Kidney (tissue), 14 donors: ENCODE results near the gene DIDO1. TPM values are rescaled to one million over a fixed set of nuclear protein-coding genes. Genes with fewer than 3 reads are reported as not detected.

ENCODE experiments used
- DNase-seq, 5 donors: peaks; one replicate each; pipeline ENCODE4 v3.0.0-alpha.2; 2013 to 2020
- FAIRE-seq: peaks from 2 replicates; lab custom pipeline; 2012; peaks lifted over from hg19 to GRCh38; lab: Jason Lieb, UNC
- H3K27ac ChIP-seq, 2 donors: one replicate each; pipeline ENCODE4 v1.7.0; 2013; ENCODE audit warnings: low read depth in 2 of 2, low read length in 2 of 2, inconsistent platforms in 1 of 2
- H3K27me3 ChIP-seq: one replicate; pipeline ENCODE4 v1.7.1; 2013; ENCODE audit warnings: low read length, inconsistent platforms; ENCODE audit not compliant: control insufficient read depth, insufficient read depth
- H3K36me3 ChIP-seq, 3 donors: one replicate each; pipeline versions ENCODE4 v1.7.0 to v1.7.1; 2013; ENCODE audit warnings: low read length in 3 of 3, control low read depth in 1 of 3, inconsistent platforms in 1 of 3; ENCODE audit not compliant: insufficient read depth in 3 of 3, control insufficient read depth in 2 of 3
- H3K4me1 ChIP-seq, 3 donors: one replicate each; pipeline versions ENCODE4 v1.7.0 to v1.7.1; 2013; ENCODE audit warnings: low read length in 3 of 3, inconsistent platforms in 1 of 3, low read depth in 1 of 3; ENCODE audit not compliant: control insufficient read depth in 2 of 3, insufficient read depth in 2 of 3
- H3K4me3 ChIP-seq, 3 donors: one replicate each; pipeline versions ENCODE4 v1.7.0 to v1.8.1; 2013; ENCODE audit warnings: low read length in 3 of 3, control low read depth in 1 of 3, inconsistent platforms in 1 of 3
- H3K9ac ChIP-seq, 3 donors: one replicate each; pipeline versions ENCODE4 v1.7.0 to v1.7.1; 2013; ENCODE audit warnings: low read length in 3 of 3, control low read depth in 1 of 3, inconsistent platforms in 1 of 3
- H3K9me3 ChIP-seq, 3 donors: one replicate each; pipeline versions ENCODE4 v1.7.0 to v1.7.1; 2013; ENCODE audit warnings: low read length in 3 of 3, control low read depth in 1 of 3, inconsistent platforms in 1 of 3; ENCODE audit not compliant: control insufficient read depth in 2 of 3, insufficient read depth in 1 of 3
- CTCF ChIP-seq: IDR thresholded peaks from 3 replicates; pipeline ENCODE4 v1.5.1; 2012; ENCODE audit warnings: mild to moderate bottlenecking, moderate library complexity, borderline replicate concordance; ENCODE audit not compliant: insufficient read depth; ENCODE audit errors: extremely low read depth
- intact Hi-C: fragments of 100-400 bp; cut with DNase I; formaldehyde crosslinking; loops from one replicate; pipeline ENCODE4 v1.11.1; 2022
- polyA plus RNA-seq: library from polyadenylated mRNA; stranded (reverse); fragments of 350-450 nt; fragmentation: Illumina TruSeq; extraction: RNeasy Lipid Tissue Mini Kit (QIAGEN cat#74804); gene quantifications from one replicate; pipeline ENCODE4 v1.2.3, GENCODE V29; 2014; ENCODE audit warnings: low read depth, low replicate concordance; ENCODE audit not compliant: insufficient read depth
- total RNA-seq: library from RNA; stranded (reverse); fragmentation: NEBNext Ultra II Directional; extraction: Animal tissue kit (Norgen Biotek cat#: 25700); gene quantifications from one replicate; pipeline ENCODE4 v1.2.1, GENCODE V29; 2021
- donor health status: control.
- donor health status: control.
- donor health status: control.
- donor health status: control.
- donor health status: control.
- donor health status: DM: yes; HTN: yes; CAD: no.
- donor health status: Normal renal cell carcinoma (clear cell type).

Gene DIDO1
- total and polyA plus RNA-seq, 2 donors from 2014 or later: 23.0 to 67.9 TPM

- Histone ChIP-seq H3K36me3 (peaks cover 10 to 65% (median 47%) of the 10 kb centered on the region in 3 donors), H3K9ac (no peak overlapping the region), H3K4me3 (no peak overlapping the region), H3K9me3 (no peaks in the 10 kb centered on the region), H3K27me3 (no peaks in the 10 kb centered on the region), H3K27ac (no peak overlapping the region), H3K4me1 (no peaks in the 10 kb centered on the region)
- no peak for TF ChIP-seq CTCF
- FAIRE-seq (no peak), DNase-seq (no peak)
- intact Hi-C loops: loop anchor here (10.0 kb wide), 1 partner anchor 111 kb away; the partner anchor contains the start of gene BHLHE23
Observed at GRCh38 chr20:62893700-62894099, 32.6 kb downstream of the DIDO1 start.

- Histone ChIP-seq H3K9me3 (no peaks in the 10 kb centered on the region), H3K27ac (no peak overlapping the region), H3K9ac (no peak overlapping the region), H3K4me3 (no peak overlapping the region), H3K36me3 (peaks cover 10 to 73% (median 55%) of the 10 kb centered on the region in 3 donors), H3K27me3 (no peaks in the 10 kb centered on the region), H3K4me1 (no peaks in the 10 kb centered on the region)
- FAIRE-seq (no peak), DNase-seq (no peak)
- no peak for TF ChIP-seq CTCF
- intact Hi-C loops: loop anchor here (10.0 kb wide), 1 partner anchor 112 kb away; the partner anchor contains the start of gene BHLHE23
Observed at GRCh38 chr20:62892348-62893304, 33.7 kb downstream of the DIDO1 start.

- Histone ChIP-seq H3K4me3 (no peak overlapping the region), H3K27ac (no peak overlapping the region), H3K36me3 (peaks cover 10 to 82% (median 54%) of the 10 kb centered on the region in 3 donors), H3K9me3 (no peaks in the 10 kb centered on the region), H3K27me3 (no peaks in the 10 kb centered on the region), H3K4me1 (peaks cover 0 to 2% (median 0%) of the 10 kb centered on the region in 3 donors), H3K9ac (no peak overlapping the region)
- TF ChIP-seq CTCF: no peak
- FAIRE-seq: no peak
- DNase-seq: no peak
- intact Hi-C loops: loop anchor here (10.0 kb wide), 1 partner anchor 114 kb away; the partner anchor contains the start of gene BHLHE23
Observed at GRCh38 chr20:62891111-62891510, 35.2 kb downstream of the DIDO1 start.
